Measurements from ENCODE around the gene CASP9.
"Not testable (repeated sequence)": the region's sequence is repeated elsewhere in the genome, so short reads cannot be mapped to it uniquely, and the experiment has no call there.

GRCh38 chr1:15482455-15482854 is 41.6 kb downstream of the CASP9 start:
- TF ChIP-seq CTCF (IDR thresholded peaks at IDR 0.05; ENCODE audit: insufficient read depth, low read length); POLR2AphosphoS5 (IDR thresholded peaks at IDR 0.05; ENCODE audit: low read depth); GABPA (IDR thresholded peaks at IDR 0.05; ENCODE audit: low read depth): not testable (repeated sequence)
- TF ChIP-seq, protein P1, sequence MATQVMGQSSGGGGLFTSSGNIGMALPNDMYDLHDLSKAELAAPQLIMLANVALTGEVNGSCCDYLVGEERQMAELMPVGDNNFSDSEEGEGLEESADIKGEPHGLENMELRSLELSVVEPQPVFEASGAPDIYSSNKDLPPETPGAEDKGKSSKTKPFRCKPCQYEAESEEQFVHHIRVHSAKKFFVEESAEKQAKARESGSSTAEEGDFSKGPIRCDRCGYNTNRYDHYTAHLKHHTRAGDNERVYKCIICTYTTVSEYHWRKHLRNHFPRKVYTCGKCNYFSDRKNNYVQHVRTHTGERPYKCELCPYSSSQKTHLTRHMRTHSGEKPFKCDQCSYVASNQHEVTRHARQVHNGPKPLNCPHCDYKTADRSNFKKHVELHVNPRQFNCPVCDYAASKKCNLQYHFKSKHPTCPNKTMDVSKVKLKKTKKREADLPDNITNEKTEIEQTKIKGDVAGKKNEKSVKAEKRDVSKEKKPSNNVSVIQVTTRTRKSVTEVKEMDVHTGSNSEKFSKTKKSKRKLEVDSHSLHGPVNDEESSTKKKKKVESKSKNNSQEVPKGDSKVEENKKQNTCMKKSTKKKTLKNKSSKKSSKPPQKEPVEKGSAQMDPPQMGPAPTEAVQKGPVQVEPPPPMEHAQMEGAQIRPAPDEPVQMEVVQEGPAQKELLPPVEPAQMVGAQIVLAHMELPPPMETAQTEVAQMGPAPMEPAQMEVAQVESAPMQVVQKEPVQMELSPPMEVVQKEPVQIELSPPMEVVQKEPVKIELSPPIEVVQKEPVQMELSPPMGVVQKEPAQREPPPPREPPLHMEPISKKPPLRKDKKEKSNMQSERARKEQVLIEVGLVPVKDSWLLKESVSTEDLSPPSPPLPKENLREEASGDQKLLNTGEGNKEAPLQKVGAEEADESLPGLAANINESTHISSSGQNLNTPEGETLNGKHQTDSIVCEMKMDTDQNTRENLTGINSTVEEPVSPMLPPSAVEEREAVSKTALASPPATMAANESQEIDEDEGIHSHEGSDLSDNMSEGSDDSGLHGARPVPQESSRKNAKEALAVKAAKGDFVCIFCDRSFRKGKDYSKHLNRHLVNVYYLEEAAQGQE (IDR thresholded peaks at IDR 0.05; ENCODE audit: insufficient replicate concordance, low read depth): not testable (repeated sequence)

Measured in HL-60 (cell line).